WTC11 (cell line): ENCODE data around the gene CLPSL1. TPM values are rescaled to one million over a fixed set of nuclear protein-coding genes. Genes with fewer than 3 reads are reported as not detected.

Experiments
- ATAC-seq: fragments of 200-7000 bp; cut with Tn5 transposase; 2 replicates; pipeline ENCODE4 v1.10.0; 2021; ENCODE audit warnings: mild to moderate bottlenecking, moderate library complexity
- CTCF ChIA-PET: fragments of 300-600 bp; sonication (Branson Sonifier 250); formaldehyde crosslinking; loops from one replicate; lab custom pipeline; 2021; ENCODE audit warnings: antibody characterized with exemption; lab: Charles Lee
- POLR2A ChIA-PET: fragments of 350-600 bp; sonication (Branson Sonifier 250); formaldehyde crosslinking; loops from one replicate; lab custom pipeline; 2021; ENCODE audit warnings: antibody characterized with exemption; lab: Charles Lee
- DNase-seq: peaks from one replicate; pipeline ENCODE4 v3.0.0; 2021; ENCODE audit warnings: low spot score
- H3K27ac Mint-ChIP-seq: 2 replicates; pipeline ENCODE4 v1.8.0; 2021; ENCODE audit warnings: mixed read lengths
- H3K27me3 Mint-ChIP-seq: 2 replicates; pipeline ENCODE4 v1.8.0; 2021; ENCODE audit warnings: low read depth, mild to moderate bottlenecking, moderate library complexity, mixed read lengths
- H3K36me3 Mint-ChIP-seq: 2 replicates; pipeline ENCODE4 v1.8.0; 2021; ENCODE audit warnings: mixed read lengths
- H3K4me1 Mint-ChIP-seq: 2 replicates; pipeline ENCODE4 v1.8.0; 2022; ENCODE audit warnings: mixed read lengths
- H3K4me3 Mint-ChIP-seq: 2 replicates; pipeline ENCODE4 v1.8.0; 2021; ENCODE audit warnings: mild to moderate bottlenecking, moderate library complexity, mixed read lengths
- H3K9me3 Mint-ChIP-seq: 2 replicates; pipeline ENCODE4 v1.8.0; 2021; ENCODE audit warnings: mixed read lengths
- CBFB ChIP-seq: sonication (generic); formaldehyde crosslinking; IDR thresholded peaks from 2 replicates; pipeline ENCODE4 v1.8.1; 2022; ENCODE audit warnings: mild to moderate bottlenecking, low read depth, missing genetic modification reagents
- E2F4 ChIP-seq: sonication (generic); formaldehyde crosslinking; IDR thresholded peaks from 2 replicates; pipeline ENCODE4 v1.8.1; 2022; ENCODE audit warnings: low read depth, mild to moderate bottlenecking, moderate library complexity, missing genetic modification reagents, borderline replicate concordance
- EMX1 ChIP-seq: fragments of 250-450 bp; sonication (Bioruptor Pico); IDR thresholded peaks from 2 replicates; pipeline ENCODE4 v1.8.0; 2021; ENCODE audit warnings: mild to moderate bottlenecking
- GTF2I ChIP-seq: fragments of 250-450 bp; sonication (Bioruptor Pico); conservative IDR thresholded peaks from 2 replicates; pipeline ENCODE4 v1.4.0; 2021; ENCODE audit warnings: mild to moderate bottlenecking
- HMGA2 ChIP-seq: fragments of 250-450 bp; sonication (Bioruptor Pico); IDR thresholded peaks from 2 replicates; pipeline ENCODE4 v1.4.0; 2021; ENCODE audit warnings: mild to moderate bottlenecking, moderate library complexity
- HMGXB4 ChIP-seq: sonication (generic); formaldehyde crosslinking; IDR thresholded peaks from 2 replicates; pipeline ENCODE4 v1.8.1; 2023; ENCODE audit warnings: mild to moderate bottlenecking, moderate library complexity, missing genetic modification reagents
- IRF1 ChIP-seq: sonication (generic); formaldehyde crosslinking; IDR thresholded peaks from 2 replicates; pipeline ENCODE4 v1.8.0; 2023; ENCODE audit warnings: missing genetic modification reagents
- KAT7 ChIP-seq: sonication (generic); formaldehyde crosslinking; IDR thresholded peaks from 2 replicates; pipeline ENCODE4 v1.8.1; 2023; ENCODE audit warnings: missing genetic modification reagents, mild to moderate bottlenecking, borderline replicate concordance
- MXD4 ChIP-seq: fragments of 250-450 bp; sonication (Bioruptor Pico); IDR thresholded peaks from 2 replicates; pipeline ENCODE4 v1.8.0; 2021; ENCODE audit warnings: mild to moderate bottlenecking, moderate library complexity, borderline replicate concordance
- NFYB ChIP-seq: sonication (generic); formaldehyde crosslinking; conservative IDR thresholded peaks from 2 replicates; pipeline ENCODE4 v1.8.0; 2022; ENCODE audit warnings: low read depth, missing genetic modification reagents
- TEAD1 ChIP-seq: sonication (generic); formaldehyde crosslinking; IDR thresholded peaks from 2 replicates; pipeline ENCODE4 v1.8.0; 2022; ENCODE audit warnings: mild to moderate bottlenecking, missing genetic modification reagents
- TEAD4 ChIP-seq: sonication (generic); formaldehyde crosslinking; IDR thresholded peaks from 2 replicates; pipeline ENCODE4 v1.8.0; 2022; ENCODE audit warnings: mild to moderate bottlenecking, missing genetic modification reagents
- ZBTB43 ChIP-seq: sonication (generic); formaldehyde crosslinking; IDR thresholded peaks from 2 replicates; pipeline ENCODE4 v1.8.1; 2023; ENCODE audit warnings: mild to moderate bottlenecking, missing genetic modification reagents
- ZNF121 ChIP-seq: sonication (generic); formaldehyde crosslinking; IDR thresholded peaks from 2 replicates; pipeline ENCODE4 v1.8.0; 2023; ENCODE audit warnings: missing genetic modification reagents
- ZNF138 ChIP-seq: sonication (generic); formaldehyde crosslinking; conservative IDR thresholded peaks from 2 replicates; pipeline ENCODE4 v1.8.1; 2022; ENCODE audit warnings: mild to moderate bottlenecking, moderate library complexity, missing genetic modification reagents
- ZNF219 ChIP-seq: sonication (generic); formaldehyde crosslinking; IDR thresholded peaks from 2 replicates; pipeline ENCODE4 v1.8.0; 2023; ENCODE audit warnings: missing genetic modification reagents, mild to moderate bottlenecking, borderline replicate concordance
- ZNF232 ChIP-seq: sonication (generic); formaldehyde crosslinking; IDR thresholded peaks from 2 replicates; pipeline ENCODE4 v1.8.0; 2022; ENCODE audit warnings: mild to moderate bottlenecking, missing genetic modification reagents
- ZNF317 ChIP-seq: sonication (generic); formaldehyde crosslinking; IDR thresholded peaks from 2 replicates; pipeline ENCODE4 v1.8.1; 2023; ENCODE audit warnings: low read depth, mild to moderate bottlenecking, moderate library complexity, missing genetic modification reagents, borderline replicate concordance
- ZNF396 ChIP-seq: fragments of 250-450 bp; sonication (Bioruptor Pico); IDR thresholded peaks from 2 replicates; pipeline ENCODE4 v1.8.0; 2021; ENCODE audit warnings: mild to moderate bottlenecking, moderate library complexity, borderline replicate concordance
- ZNF423 ChIP-seq: fragments of 250-450 bp; sonication (Bioruptor Pico); IDR thresholded peaks from 2 replicates; pipeline ENCODE4 v2.1.2; 2022; ENCODE audit warnings: mild to moderate bottlenecking, moderate library complexity
- ZNF671 ChIP-seq: fragments of 250-450 bp; sonication (Bioruptor Pico); IDR thresholded peaks from 2 replicates; pipeline ENCODE4 v1.8.0; 2021; ENCODE audit warnings: mild to moderate bottlenecking
- total RNA-seq: library from RNA; stranded (reverse); gene quantifications from 3 replicates; pipeline ENCODE4 v1.2.3, GENCODE V29; 2021
- TF ChIP-seq, protein P1 (sequence below): sonication (generic); formaldehyde crosslinking; IDR thresholded peaks from 2 replicates; pipeline ENCODE4 v1.8.0; 2022; ENCODE audit warnings: missing genetic modification reagents

Gene CLPSL1
- total RNA-seq, 1 experiment from 2014 or later = 0.42 TPM

- TF ChIP-seq IRF1 (CRISPR knock-in tag) (no peak), ZNF423 (no peak), NFYB (CRISPR knock-in tag) (no peak)
Observed at GRCh38 chr6:35737413-35738211, 43.2 kb upstream of the CLPSL1 start (continued).

GRCh38 chr6:35739645-35740524 is 40.9 kb upstream of the CLPSL1 start:
- ATAC-seq (peak; percentile 52), DNase-seq (no peak)
- Mint-ChIP-seq H3K9me3 (no peaks in the 10 kb centered on the region), H3K36me3 (no peaks in the 10 kb centered on the region), H3K4me1 (peaks cover 63% of the 10 kb centered on the region), H3K27me3 (peaks cover 7% of the 10 kb centered on the region)
- POLR2A ChIA-PET = interaction anchor here (0.6 to 1.2 kb wide), 3 partner anchors 25 to 244 kb away, joined by 3 to 11 read pairs (median 8); partner anchors contain the start of gene TEAD3
- 0 out of 2 replicates have a peak, but pooled peaks have one; percentile 33 for TF ChIP-seq ZNF423
- TF ChIP-seq TEAD1 (CRISPR knock-in tag) = peak; percentile 55; the same call in 1 of the 2 replicates
- no peak for TF ChIP-seq CBFB
- no peak for TF ChIP-seq HMGA2 (CRISPR knock-in tag)
- TF ChIP-seq, protein P1, sequence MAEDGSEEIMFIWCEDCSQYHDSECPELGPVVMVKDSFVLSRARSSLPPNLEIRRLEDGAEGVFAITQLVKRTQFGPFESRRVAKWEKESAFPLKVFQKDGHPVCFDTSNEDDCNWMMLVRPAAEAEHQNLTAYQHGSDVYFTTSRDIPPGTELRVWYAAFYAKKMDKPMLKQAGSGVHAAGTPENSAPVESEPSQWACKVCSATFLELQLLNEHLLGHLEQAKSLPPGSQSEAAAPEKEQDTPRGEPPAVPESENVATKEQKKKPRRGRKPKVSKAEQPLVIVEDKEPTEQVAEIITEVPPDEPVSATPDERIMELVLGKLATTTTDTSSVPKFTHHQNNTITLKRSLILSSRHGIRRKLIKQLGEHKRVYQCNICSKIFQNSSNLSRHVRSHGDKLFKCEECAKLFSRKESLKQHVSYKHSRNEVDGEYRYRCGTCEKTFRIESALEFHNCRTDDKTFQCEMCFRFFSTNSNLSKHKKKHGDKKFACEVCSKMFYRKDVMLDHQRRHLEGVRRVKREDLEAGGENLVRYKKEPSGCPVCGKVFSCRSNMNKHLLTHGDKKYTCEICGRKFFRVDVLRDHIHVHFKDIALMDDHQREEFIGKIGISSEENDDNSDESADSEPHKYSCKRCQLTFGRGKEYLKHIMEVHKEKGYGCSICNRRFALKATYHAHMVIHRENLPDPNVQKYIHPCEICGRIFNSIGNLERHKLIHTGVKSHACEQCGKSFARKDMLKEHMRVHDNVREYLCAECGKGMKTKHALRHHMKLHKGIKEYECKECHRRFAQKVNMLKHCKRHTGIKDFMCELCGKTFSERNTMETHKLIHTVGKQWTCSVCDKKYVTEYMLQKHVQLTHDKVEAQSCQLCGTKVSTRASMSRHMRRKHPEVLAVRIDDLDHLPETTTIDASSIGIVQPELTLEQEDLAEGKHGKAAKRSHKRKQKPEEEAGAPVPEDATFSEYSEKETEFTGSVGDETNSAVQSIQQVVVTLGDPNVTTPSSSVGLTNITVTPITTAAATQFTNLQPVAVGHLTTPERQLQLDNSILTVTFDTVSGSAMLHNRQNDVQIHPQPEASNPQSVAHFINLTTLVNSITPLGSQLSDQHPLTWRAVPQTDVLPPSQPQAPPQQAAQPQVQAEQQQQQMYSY (CRISPR knock-in tag) = no peak
- TF ChIP-seq E2F4 = no peak
- no peak for TF ChIP-seq ZNF232 (CRISPR knock-in tag)
- peak; percentile 65; the same call in 1 of the 2 replicates for TF ChIP-seq ZBTB43 (CRISPR knock-in tag)
- no peak for TF ChIP-seq GTF2I (CRISPR knock-in tag)
- TF ChIP-seq, all 79 proteins: peak for 3
- Mint-ChIP-seq H3K4me3 (peak overlapping the region; percentile 5), H3K27ac (peak overlapping the region; percentile 94)
- CTCF ChIA-PET = interaction anchor here (0.5 to 5.6 kb wide), 20 partner anchors 8 to 384 kb away, joined by 3 to 86 read pairs (median 4); partner anchors contain the start of gene LHFPL5

DNA sequence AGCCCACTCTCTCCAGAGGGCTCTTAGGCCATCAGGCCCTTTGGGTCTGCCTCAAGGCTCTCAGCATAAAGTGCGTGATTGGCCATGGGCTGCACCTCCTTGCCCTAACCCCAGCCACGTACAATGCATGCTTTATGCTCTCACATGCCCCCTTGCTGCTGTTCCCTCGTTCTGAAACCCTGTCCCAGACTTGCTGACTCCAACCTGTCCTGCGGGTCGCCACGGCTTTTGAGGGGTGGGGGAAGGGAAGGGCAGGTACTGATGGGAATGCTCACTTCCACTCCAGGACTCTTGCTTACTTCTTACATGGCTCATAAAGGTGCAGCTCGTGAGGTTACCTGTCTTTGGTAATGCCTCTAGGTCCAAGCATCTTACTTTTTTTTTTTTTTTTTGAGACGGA is 38.0 kb upstream of the CLPSL1 start:
- Mint-ChIP-seq H3K4me3 (no peak overlapping the region), H3K27ac (peak overlapping the region; percentile 54), H3K27me3 (peaks cover 1% of the 10 kb centered on the region; the same call in 1 of the 2 replicates), H3K36me3 (no peaks in the 10 kb centered on the region), H3K9me3 (peaks cover 5% of the 10 kb centered on the region), H3K4me1 (peaks cover 46% of the 10 kb centered on the region)
- DNase-seq (peak; percentile 52), ATAC-seq (peak; percentile 62)
- POLR2A ChIA-PET = interaction anchor here (0.6 to 1.7 kb wide), 2 partner anchors 21 to 200 kb away, joined by 4 to 5 read pairs; no protein-coding TSS in a partner anchor
- CTCF ChIA-PET = interaction anchor here (0.6 to 1.9 kb wide), 10 partner anchors 12 to 503 kb away, joined by 3 to 12 read pairs (median 3); partner anchors contain the start of gene LHFPL5
- TF ChIP-seq EMX1 (CRISPR knock-in tag) = no peak
- no peak for TF ChIP-seq ZNF671 (CRISPR knock-in tag)
- TF ChIP-seq KAT7 (CRISPR knock-in tag) = no peak
- TF ChIP-seq CBFB = 0 out of 2 replicates have a peak, but pooled peaks have one; percentile 38
- no peak for TF ChIP-seq TEAD4 (CRISPR knock-in tag)
- no peak for TF ChIP-seq ZNF138 (CRISPR knock-in tag)
- TF ChIP-seq MXD4 (CRISPR knock-in tag) = no peak
- TF ChIP-seq ZNF219 (CRISPR knock-in tag) = no peak
- TF ChIP-seq HMGXB4 (CRISPR knock-in tag) = no peak
- TF ChIP-seq ZNF317 (CRISPR knock-in tag) = no peak
- no peak for TF ChIP-seq ZNF396
- peak; percentile 92 for TF ChIP-seq ZNF121
